RCC 7860 (cell line): Measurements from ENCODE around the gene TMEM255B.
"Not testable (repeated sequence)": the region's sequence is repeated elsewhere in the genome, so short reads cannot be mapped to it uniquely, and the experiment has no call there.

Experiments
- DNase-seq: peaks from one replicate; pipeline ENCODE4 v3.0.0-alpha.2; 2015; ENCODE audit warnings: low spot score
- FAIRE-seq: peaks from 2 replicates; lab custom pipeline; 2012; peaks lifted over from hg19 to GRCh38; lab: Jason Lieb, UNC

TMEM255B gene

DNA sequence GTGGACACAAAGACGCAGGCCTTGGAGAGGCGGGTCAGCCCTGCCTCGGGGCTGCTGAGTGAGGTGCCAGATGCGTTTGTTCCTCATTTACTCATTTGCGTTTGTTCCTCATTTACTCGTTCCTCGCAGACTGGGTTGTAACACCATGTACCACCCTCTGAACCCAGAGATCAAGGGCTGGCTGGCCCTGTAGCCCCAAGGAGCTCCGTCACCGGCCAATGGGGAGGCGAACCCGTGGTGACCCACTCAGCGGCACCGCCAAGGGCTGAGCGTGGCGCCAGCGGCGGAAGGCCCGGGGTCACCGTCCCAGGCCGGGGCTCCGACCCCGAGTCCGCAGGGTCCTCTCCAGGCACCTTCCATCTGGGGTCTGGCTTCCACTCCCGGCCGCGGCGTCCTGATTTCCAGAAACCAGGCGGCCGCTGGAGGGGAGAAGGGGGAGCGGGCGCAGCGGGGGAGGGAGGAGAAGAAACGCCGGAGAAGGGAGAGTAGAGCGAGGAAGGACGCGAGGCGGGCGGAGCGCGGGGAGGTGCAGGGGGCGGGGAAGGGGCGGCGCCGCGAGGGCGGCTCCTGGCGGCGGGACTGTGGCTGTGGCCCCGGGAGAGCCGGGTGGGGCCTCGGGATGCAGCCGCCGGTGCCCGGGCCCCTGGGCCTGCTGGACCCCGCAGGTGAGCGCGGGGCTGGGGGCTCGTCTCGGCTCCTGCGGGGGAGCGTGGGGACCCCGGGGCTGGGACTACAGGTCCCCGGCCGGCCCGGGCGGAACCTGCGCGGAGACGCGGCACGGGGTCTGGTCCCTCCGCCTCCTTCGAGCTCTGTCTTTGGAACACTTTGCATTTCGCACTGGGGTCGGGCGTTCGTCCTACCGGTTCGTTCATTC lies at the start of gene TMEM255B:
Gene TMEM255B (plus strand): TSS at position 576 of the 874 bp plus-strand sequence. CDS start 44 bp downstream, at position 620.
- DNase-seq = no peak
- no peak for FAIRE-seq

DNA sequence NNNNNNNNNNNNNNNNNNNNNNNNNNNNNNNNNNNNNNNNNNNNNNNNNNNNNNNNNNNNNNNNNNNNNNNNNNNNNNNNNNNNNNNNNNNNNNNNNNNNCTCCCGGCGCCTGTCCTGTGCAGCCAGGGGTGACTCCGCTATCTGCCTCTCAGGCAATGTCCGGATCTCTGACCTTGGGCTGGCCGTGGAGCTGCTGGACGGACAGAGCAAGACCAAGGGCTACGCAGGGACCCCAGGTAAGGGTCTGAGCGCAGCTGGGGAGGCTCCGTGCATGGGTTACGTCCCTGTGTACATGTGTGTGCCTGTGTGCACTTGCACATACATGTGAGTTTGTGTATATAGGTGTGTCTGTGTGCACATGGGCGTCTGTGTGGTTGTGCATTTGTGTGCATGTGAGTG lies 36.1 kb upstream of the TMEM255B start:
- FAIRE-seq = no peak
- no peak for DNase-seq

GRCh38 chr13:113723410-113724015 lies 35.5 kb upstream of the TMEM255B start:
- FAIRE-seq = no peak
- DNase-seq = no peak

DNA sequence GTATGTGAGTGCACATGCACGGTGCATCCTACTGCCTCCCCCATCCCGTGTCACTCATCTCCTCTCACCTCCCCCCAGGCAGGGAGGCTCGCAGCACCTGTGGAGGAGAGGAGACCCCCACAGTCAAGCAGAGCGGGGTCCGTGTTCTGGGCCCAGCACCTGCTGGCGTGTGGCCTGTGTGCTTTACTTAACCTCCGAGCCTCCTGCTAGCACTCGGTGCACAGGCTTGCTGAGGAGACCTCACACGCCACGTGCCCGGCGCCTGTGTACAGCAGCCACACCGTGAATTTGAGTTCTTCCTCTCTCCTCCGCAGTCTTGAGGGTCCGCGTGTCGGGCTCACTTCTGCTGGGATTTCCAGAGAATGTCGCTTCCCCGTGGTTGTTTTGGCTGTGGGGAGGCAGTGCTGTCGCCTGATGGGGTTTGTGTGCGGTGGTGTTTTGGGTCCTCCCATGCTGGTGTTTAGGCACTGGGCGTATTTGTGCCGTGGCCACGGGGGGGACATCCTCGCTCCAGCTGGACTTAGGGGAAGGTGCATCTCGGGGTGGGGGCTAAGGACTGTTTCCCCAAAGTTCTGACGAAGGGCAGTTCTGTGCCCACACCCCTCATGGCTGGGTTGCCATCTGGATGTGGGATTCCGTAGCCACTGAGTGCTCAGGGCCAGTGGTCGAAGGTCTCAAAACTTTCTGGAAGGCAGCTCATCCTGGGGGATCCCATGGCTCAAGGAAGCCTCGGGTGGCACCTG lies 34.8 kb upstream of the TMEM255B start:
- FAIRE-seq (no peak), DNase-seq (no peak)

DNA sequence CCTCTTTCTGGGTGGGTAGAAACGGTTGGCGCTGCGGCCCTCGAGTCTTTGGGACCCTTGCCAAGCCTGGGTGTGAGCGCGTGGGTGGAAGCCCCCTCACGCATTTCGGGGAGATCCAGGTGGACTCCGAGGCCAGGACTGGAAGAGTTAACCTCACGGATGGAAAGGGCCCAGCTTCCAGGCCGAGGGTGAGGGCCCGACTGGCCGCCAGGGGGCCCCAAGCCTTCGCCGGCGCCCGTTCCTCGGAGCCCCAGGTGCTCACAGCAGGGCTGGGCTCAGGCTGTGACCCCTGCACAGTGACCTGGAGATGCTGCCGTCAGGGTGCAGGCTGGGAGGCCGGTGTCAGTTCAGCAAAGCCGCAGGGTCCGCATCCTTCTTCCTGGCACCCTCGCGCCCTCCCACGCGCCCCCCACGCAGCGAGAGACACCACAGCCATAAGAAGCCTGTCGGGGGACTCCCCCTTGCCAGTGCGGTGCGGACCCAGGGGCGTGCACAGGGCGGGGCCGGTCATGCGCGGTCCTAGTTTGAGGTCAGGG lies 34.2 kb upstream of the TMEM255B start:
- FAIRE-seq (no peak), DNase-seq (no peak)

GRCh38 chr13:113725329-113726105 lies 33.5 kb upstream of the TMEM255B start:
- not testable (repeated sequence) for DNase-seq, FAIRE-seq

DNA sequence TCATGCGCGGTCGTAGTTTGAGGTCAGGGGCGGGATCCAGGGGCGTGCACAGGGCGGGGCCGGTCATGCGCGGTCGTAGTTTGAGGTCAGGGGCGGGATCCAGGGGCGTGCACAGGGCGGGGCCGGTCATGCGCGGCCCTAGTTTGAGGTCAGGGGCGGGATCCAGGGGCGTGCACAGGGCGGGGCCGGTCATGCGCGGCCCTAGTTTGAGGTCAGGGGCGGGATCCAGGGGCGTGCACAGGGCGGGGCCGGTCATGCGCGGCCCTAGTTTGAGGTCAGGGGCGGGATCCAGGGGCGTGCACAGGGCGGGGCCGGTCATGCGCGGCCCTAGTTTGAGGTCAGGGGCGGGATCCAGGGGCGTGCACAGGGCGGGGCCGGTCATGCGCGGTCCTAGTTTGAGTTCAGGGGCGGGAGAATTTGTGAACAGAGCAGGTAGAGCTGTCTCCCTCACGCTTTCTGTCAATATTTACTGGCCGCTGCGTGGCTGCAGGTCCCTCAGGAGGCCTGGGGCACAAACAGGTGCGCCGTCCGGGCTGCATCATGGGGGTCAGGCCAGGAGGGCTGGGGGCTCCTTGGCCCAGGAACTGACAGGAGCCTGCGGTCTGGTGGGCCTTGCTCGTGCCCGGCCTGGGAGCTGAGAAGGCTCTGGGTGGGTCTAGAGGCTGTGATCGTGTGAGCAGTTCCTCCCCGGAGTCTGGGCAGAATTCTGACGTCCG lies 32.8 kb upstream of the TMEM255B start:
- DNase-seq, FAIRE-seq: not testable (repeated sequence)

GRCh38 chr13:113726961-113727411 lies 32.0 kb upstream of the TMEM255B start:
- no peak for FAIRE-seq
- DNase-seq = peak; percentile 28

GRCh38 chr13:113728571-113729054 lies 30.4 kb upstream of the TMEM255B start:
- DNase-seq (no peak), FAIRE-seq (no peak)

DNA sequence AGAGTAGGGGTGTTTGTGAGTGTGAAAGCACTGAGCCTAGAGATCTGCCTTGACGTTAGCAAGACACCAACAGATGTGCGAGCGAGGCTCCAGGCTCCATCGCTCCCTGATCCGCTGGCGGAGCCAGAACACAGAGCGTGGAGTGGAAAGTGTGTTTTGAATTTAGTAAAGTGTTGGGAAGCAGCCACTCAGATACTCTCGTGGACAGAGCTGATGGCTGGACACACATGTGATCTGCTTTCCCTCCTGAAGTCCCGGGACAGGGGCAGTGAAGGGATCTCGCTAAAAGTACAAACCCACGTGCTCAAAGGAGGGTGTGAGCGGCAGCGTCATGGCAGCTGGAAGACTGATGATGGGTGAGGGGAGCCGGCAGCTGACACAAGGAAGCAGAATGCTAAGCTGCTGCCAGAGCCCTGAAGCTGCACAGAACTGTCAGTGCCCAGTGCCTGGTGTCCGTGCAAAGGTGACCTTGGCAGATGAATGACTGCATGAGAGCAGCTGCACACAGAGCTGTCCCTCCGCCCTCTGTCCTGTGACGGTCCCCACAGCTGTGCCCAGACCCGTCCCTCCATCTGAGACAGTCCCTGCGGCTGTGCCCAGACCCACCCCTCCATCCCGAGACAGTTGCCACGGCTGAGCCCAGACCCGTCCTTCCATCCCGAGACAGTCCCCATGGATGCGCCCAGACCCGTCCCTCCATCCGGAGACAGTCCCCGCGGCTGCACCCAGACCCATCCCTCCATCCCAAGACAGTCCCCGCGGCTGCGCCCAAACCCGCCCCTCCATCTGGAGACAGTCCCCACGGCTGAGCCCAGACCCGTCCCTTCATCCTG lies 29.6 kb upstream of the TMEM255B start:
- DNase-seq (no peak), FAIRE-seq (no peak)

DNA sequence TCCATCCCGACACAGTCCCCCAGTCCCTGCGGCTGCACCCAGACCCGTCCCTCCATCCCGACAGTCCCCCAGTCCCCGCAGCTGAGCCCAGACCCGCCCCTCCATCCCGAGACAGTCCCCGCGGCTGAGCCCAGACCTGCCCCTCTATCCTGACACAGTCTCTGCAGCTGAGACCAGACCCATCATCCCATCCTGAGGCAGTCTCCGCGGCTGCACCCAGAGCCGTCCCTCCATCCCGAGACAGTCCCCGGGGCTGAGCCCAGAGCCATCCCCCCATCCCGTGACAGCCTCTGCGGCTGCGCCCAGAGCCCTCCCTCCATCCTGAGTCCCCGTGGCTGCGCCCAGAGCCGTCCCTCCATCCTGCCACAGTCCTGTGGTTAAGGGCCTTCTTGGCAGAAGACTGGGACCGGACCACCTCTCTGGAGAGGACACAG lies 28.8 kb upstream of the TMEM255B start:
- DNase-seq = no peak

DNA sequence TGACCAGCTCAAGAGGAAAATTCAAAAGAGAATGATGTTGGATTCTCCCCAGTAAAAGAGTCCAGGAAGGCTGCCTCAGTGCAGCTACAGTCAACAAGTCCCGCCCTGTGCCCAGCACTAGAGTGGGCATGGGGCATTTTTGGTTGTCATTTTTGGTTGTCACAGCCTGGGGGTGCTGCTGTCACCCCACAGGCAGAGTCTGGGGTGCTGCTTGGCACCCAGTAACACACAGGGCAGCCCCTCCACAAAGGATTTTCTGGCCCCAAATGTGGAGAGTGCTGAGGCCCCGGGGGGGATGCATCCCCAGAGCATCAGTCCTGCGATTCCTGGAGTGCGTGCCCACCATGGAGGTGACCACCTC lies 28.2 kb upstream of the TMEM255B start:
- FAIRE-seq (no peak), DNase-seq (no peak)

More for the DNA sequence above, 28.8 kb upstream of the TMEM255B start:
- no peak for FAIRE-seq

DNA sequence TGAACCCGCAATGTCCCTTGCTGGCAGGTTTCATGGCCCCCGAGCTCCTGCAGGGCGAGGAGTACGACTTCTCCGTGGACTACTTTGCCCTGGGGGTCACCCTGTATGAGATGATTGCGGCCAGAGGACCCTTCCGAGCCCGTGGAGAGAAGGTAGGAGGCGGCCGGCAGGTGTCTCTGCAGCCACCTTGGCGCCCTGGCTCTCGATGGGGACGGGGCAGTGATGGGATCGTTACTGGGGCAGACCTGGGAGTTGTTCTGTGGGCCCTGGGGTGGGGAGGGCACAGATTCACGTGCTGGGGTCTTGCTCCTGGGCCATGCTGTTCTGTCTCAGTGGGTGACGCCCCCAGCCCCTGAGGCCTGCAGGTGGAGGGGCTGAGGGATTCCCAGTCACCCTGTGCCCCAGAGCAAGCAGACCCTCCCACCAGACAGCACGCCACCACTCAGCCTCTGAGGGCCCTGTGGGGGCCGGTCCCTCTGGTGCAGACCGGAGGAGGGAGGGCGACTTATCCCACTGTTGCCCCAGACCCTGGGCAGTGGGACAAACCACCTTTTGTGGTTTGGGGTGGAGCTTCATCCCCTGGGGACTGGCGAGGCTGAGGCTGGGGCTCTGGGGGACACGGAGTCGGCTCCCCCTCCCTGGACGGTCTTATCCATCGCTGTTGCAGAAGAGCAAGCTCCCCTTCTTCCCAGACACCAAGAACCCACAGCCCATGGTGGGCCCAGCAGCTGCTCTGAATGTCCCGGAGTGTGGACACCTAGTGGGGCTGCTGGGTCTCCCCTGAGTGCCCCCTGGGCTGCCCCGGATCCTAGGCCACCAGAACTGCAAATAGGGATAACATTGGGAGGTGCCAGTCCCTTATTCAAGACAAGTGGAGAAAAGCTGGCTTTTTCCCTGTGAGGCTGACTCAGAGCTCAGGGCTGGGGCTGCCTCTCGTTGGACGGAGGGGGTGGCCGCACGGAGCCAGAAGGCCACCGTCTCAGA lies 27.5 kb upstream of the TMEM255B start:
- FAIRE-seq (no peak), DNase-seq (no peak)

GRCh38 chr13:113732176-113732960 lies 26.7 kb upstream of the TMEM255B start:
- FAIRE-seq = no peak
- DNase-seq = no peak

DNA sequence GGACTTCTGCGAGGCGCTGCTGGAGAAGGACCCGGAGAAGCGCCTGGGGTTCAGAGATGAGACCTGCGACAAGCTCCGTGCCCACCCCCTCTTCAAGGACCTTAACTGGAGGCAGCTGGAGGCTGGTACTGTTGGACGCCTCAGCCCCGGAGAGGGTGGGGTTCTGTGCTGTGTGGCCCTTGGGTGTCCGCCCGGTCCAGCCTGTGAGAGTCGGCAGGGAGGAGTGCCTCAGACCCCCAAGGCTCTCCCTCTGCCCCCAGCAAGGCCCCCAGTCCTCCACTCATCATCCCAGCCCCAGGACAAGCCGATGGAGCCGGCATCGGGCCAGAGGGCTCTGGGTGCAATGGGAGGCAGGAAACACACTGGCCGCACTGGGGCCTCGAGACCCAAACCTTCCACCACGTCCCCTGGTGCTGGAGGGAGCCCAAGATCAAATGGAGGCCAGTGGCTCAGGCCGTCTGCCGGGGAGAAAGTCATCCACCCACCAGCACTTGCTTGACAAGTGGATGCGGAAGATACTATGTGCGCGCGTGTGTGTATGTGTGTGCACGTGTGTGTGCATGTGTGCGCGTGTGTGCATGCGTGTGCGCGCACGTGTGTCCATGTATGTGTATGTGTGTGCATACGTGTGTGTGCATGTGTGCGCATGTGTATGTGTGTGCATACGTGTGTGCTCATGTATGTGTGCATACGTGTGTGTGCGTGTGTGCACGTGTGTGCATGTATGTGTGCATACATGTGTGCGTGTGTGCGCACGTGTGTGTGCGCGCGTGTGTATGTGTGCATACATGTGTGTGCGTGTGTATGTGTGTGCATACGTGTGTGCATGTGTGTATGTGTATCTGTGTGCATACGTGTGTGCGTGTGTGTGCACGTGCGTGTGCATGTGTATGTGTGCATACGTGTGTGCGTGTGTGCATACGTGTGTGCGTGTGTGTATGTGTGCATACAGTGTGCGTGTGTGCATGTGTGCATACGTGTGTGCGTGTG lies 25.8 kb upstream of the TMEM255B start:
- DNase-seq (no peak), FAIRE-seq (no peak)
